OCI-LY3 (cell line): ENCODE measurements around the gene BLOC1S1.
A peak's percentile ranks its signal among the peaks of the same experiment; 100 is the strongest.

Source experiments
- H2AFZ ChIP-seq: fragments of 200-600, 300-600 bp; shearing (Covaris generic); 2 replicates; pipeline ENCODE4 v1.6.0; 2014; ENCODE audit warnings: antibody characterized with exemption, low read depth, low read length
- H3K27ac ChIP-seq: fragments of 200-600, 300-600 bp; sonication (generic); 2 replicates; pipeline ENCODE4 v1.5.1; 2014; ENCODE audit warnings: mild to moderate bottlenecking, low read length, moderate library complexity, mixed read lengths
- H3K27me3 ChIP-seq: fragments of 200-600, 300-600 bp; sonication (generic); 2 replicates; pipeline ENCODE4 v1.6.1; 2014; ENCODE audit warnings: low read depth, low read length, mixed read lengths
- H3K36me3 ChIP-seq: fragments of 200-600, 300-600 bp; sonication (generic); replicated peaks from 2 replicates; pipeline ENCODE3; 2014; ENCODE audit warnings: low read depth, low read length, mixed read lengths
- H3K4me1 ChIP-seq: fragments of 300-600, 200-600 bp; sonication (generic); 2 replicates; pipeline ENCODE4 v1.6.1; 2014; ENCODE audit warnings: low read length, mixed read lengths
- H3K4me2 ChIP-seq: fragments of 200-600, 300-600 bp; sonication (generic); 2 replicates; pipeline ENCODE4 v1.6.1; 2014; ENCODE audit warnings: low read length, mixed read lengths
- H3K4me3 ChIP-seq: fragments of 300-600, 200-600 bp; sonication (generic); 2 replicates; pipeline ENCODE4 v1.5.1; 2014; ENCODE audit warnings: antibody characterized with exemption, mild to moderate bottlenecking, low read length, moderate library complexity
- H3K79me2 ChIP-seq: fragments of 300-600, 200-600 bp; shearing (Covaris generic); 2 replicates; pipeline ENCODE4 v1.6.1; 2014; ENCODE audit warnings: mild to moderate bottlenecking, low read length, mixed read lengths
- H3K9ac ChIP-seq: fragments of 300-600, 200-600 bp; shearing (Covaris generic); 2 replicates; pipeline ENCODE4 v1.6.0; 2014; ENCODE audit warnings: mild to moderate bottlenecking, low read length, moderate library complexity
- H3K9me3 ChIP-seq: fragments of 200-600, 300-600 bp; shearing (Covaris generic); 2 replicates; pipeline ENCODE4 v1.6.1; 2014; ENCODE audit warnings: low read length, mixed read lengths; ENCODE audit not compliant: insufficient read depth
- H4K20me1 ChIP-seq: fragments of 200-600, 300-600 bp; sonication (generic); 2 replicates; pipeline ENCODE4 v1.6.1; 2016; ENCODE audit warnings: low read length, mixed read lengths; ENCODE audit not compliant: insufficient read depth
- CTCF ChIP-seq: fragments of 200-600, 300-600 bp; sonication (generic); IDR thresholded peaks from 2 replicates; pipeline ENCODE4 v1.5.1; 2014; ENCODE audit warnings: antibody characterized with exemption, low read length, low read depth
- EZH2phosphoT487 ChIP-seq: fragments of 200-600 bp; shearing (Covaris generic); IDR thresholded peaks from 2 replicates; pipeline ENCODE4 v1.6.1; 2018; ENCODE audit warnings: antibody characterized with exemption, mixed run types, low read depth

Gene BLOC1S1

GRCh38 chr12:55736780-55737580 lies 21.1 kb downstream of the BLOC1S1 start:
- H3K4me3 ChIP-seq = no peak overlapping the region
- no peak overlapping the region for H2AFZ ChIP-seq
- TF ChIP-seq EZH2phosphoT487 (no peak), CTCF (peak; percentile 78)
- peaks cover 4% of the 10 kb centered on the region; the same call in 1 of the 2 replicates for H3K27me3 ChIP-seq
- H3K36me3 ChIP-seq = no peaks in the 10 kb centered on the region
- H3K4me2 ChIP-seq = peak overlapping the region; percentile 94
- H3K27ac ChIP-seq = no peak overlapping the region
- H3K79me2 ChIP-seq = no peaks in the 10 kb centered on the region
- peak overlapping the region; percentile 83; the same call in 1 of the 2 replicates for H3K9ac ChIP-seq
- H3K4me1 ChIP-seq = peaks cover 8% of the 10 kb centered on the region; the same call in 1 of the 2 replicates
- H4K20me1 ChIP-seq = no peaks in the 10 kb centered on the region
- no peaks in the 10 kb centered on the region for H3K9me3 ChIP-seq

- H3K4me3 ChIP-seq = peak overlapping the region; percentile 87
- no peaks in the 10 kb centered on the region for H4K20me1 ChIP-seq
- peak overlapping the region; percentile 94 for H3K4me2 ChIP-seq
- H3K4me1 ChIP-seq = peaks cover 11% of the 10 kb centered on the region
- no peaks in the 10 kb centered on the region for H3K36me3 ChIP-seq
- peak overlapping the region; percentile 28; the same call in 1 of the 2 replicates for H3K27ac ChIP-seq
- H2AFZ ChIP-seq = peak overlapping the region; percentile 88
- H3K27me3 ChIP-seq = peaks cover 8% of the 10 kb centered on the region; the same call in 1 of the 2 replicates
- no peaks in the 10 kb centered on the region for H3K9me3 ChIP-seq
- no peaks in the 10 kb centered on the region for H3K79me2 ChIP-seq
- TF ChIP-seq CTCF (peak; percentile 2; the same call in 1 of the 2 replicates), EZH2phosphoT487 (no peak)
- peak overlapping the region; percentile 83 for H3K9ac ChIP-seq
Measured at GRCh38 chr12:55737581-55738122, 21.8 kb downstream of the BLOC1S1 start.

GRCh38 chr12:55738123-55739024 lies 22.5 kb downstream of the BLOC1S1 start:
- H2AFZ ChIP-seq = peak overlapping the region; percentile 96
- no peaks in the 10 kb centered on the region for H4K20me1 ChIP-seq
- TF ChIP-seq CTCF (peak; percentile 87), EZH2phosphoT487 (no peak)
- peak overlapping the region; percentile 94 for H3K4me2 ChIP-seq
- peak overlapping the region; percentile 80 for H3K27ac ChIP-seq
- peaks cover 12% of the 10 kb centered on the region for H3K4me1 ChIP-seq
- peak overlapping the region; percentile 87 for H3K4me3 ChIP-seq
- no peaks in the 10 kb centered on the region for H3K36me3 ChIP-seq
- H3K79me2 ChIP-seq = no peaks in the 10 kb centered on the region
- H3K9ac ChIP-seq = peak overlapping the region; percentile 83
- peaks cover 10% of the 10 kb centered on the region; the same call in 1 of the 2 replicates for H3K27me3 ChIP-seq
- H3K9me3 ChIP-seq = no peaks in the 10 kb centered on the region
